ENCODE results near the gene RCBTB2.
A peak's percentile ranks its signal among the peaks of the same experiment; 100 is the strongest.

The RCBTB2 gene

DNA sequence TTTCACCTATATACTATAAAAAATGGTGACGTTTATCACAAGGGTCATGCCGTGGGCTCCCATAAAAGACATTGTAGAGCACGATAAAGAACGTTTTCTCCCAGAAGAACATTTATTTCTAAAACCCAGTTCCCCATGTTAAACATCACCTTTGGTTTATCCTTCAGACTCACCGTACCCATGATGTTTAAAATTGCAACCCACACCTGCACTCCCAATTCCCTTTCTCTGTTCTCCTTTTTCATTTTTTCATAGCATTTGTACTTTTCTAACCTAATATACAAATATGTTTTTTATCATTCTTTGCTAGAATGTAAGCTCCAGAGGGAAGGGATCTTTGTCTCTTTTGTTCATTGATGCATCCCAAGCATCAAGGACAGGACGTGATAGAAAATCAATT, 2.0 kb downstream of the RCBTB2 start:
- TF ChIP-seq, protein P1, sequence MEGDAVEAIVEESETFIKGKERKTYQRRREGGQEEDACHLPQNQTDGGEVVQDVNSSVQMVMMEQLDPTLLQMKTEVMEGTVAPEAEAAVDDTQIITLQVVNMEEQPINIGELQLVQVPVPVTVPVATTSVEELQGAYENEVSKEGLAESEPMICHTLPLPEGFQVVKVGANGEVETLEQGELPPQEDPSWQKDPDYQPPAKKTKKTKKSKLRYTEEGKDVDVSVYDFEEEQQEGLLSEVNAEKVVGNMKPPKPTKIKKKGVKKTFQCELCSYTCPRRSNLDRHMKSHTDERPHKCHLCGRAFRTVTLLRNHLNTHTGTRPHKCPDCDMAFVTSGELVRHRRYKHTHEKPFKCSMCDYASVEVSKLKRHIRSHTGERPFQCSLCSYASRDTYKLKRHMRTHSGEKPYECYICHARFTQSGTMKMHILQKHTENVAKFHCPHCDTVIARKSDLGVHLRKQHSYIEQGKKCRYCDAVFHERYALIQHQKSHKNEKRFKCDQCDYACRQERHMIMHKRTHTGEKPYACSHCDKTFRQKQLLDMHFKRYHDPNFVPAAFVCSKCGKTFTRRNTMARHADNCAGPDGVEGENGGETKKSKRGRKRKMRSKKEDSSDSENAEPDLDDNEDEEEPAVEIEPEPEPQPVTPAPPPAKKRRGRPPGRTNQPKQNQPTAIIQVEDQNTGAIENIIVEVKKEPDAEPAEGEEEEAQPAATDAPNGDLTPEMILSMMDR (IDR thresholded peaks at IDR 0.05; ENCODE audit: insufficient read depth, low read depth, low read length, missing control alignments), result no peak
- DNase-seq (ENCODE audit: low read depth), result peak; percentile 59
- peak overlapping the region; percentile 67 for H3K4me3 ChIP-seq (ENCODE audit: low read depth, low read length)

DNA sequence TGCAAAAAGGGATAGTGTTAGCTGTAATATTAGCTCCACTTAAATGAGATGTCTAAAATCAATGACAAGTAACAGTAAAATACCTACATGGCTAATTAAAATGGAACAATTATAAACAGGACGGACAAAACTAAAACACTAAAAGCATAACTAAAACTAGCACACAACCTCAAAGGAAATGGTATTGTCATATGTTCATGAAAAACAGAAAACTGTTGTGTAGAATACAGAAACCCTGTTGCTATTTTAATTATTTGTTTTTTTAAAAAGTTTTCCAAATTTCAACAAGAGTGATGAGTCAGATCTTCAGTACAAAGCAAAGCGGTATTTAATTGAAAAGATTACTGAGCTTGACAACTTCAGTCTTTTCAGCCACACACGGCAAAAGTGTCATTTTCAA, 4.2 kb downstream of the RCBTB2 start:
- DNase-seq (ENCODE audit: low read depth), result peak; percentile 58
- TF ChIP-seq, protein P1 (IDR thresholded peaks at IDR 0.05; ENCODE audit: insufficient read depth, low read depth, low read length, missing control alignments), result no peak
- H3K4me3 ChIP-seq (ENCODE audit: low read depth, low read length), result peak overlapping the region; percentile 24

DNA sequence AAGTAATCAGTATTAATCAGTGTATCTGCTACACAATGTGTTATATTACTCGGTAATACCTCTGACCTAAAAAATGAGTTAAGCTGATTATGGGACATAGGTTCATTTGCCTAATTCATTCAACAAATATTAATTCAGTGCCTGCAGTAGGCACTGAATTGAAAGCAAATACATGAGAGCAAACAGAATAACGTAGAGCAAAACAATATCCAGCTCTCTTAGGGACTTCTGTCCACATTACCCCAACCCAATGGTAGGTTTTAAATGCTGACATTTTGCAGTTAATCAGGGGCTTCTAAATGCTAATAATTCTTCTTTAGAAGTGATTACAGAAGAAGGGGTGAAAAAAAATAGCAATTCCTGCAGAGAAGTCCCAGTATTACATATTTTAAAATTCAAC, 4.9 kb downstream of the RCBTB2 start:
- H3K4me3 ChIP-seq (ENCODE audit: low read depth, low read length), result peak overlapping the region; percentile 24; the same call in 1 of the 2 replicates
- DNase-seq (ENCODE audit: low read depth), result no peak
- TF ChIP-seq, protein P1 (IDR thresholded peaks at IDR 0.05; ENCODE audit: insufficient read depth, low read depth, low read length, missing control alignments), result no peak

DNA sequence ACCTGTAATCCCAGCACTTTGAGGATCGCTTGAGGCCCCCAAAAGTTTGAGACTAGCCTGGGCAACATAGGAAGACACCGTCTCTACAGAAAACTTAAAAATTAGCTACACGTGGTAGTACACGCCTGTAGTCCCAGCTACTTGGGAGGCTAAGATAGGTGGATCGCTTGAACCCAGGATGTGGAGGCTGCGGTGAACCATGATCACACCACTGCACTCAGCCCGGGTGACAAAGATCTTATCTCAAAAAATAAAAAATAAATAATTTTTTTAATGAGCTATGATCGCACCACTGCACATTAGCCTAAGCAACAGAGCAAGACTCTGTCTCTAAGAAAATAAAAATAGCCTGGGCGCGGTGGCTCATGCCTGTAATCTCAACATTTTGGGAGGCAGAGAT, 6.6 kb downstream of the RCBTB2 start:
- TF ChIP-seq, protein P1 (IDR thresholded peaks at IDR 0.05; ENCODE audit: insufficient read depth, low read depth, low read length, missing control alignments), result no peak
- DNase-seq (ENCODE audit: low read depth), result no peak
- H3K4me3 ChIP-seq (ENCODE audit: low read depth, low read length), result no peak overlapping the region

DNA sequence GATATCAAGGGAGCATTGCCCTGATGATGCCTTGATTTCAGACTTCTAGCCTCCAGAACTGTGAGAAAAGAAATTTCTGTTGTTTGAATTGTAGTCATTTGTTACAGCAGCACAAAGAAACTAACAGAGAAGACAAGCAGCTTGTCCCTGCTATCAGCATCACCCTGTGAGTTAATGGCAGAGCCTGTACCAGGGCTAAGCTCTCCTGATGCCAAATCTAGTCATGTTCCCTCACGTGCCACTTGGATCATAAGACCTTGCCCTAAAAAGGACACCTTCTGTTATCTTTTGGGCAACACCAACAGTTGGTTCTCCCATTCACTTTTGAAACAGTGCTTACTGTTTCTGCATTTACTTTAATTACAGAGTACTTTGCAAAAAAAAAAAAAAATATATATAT, 14.8 kb downstream of the RCBTB2 start:
- no peak for DNase-seq (ENCODE audit: low read depth)
- H3K4me3 ChIP-seq (ENCODE audit: low read depth, low read length), result no peak overlapping the region
- TF ChIP-seq, protein P1 (IDR thresholded peaks at IDR 0.05; ENCODE audit: insufficient read depth, low read depth, low read length, missing control alignments), result no peak

- H3K4me3 ChIP-seq (ENCODE audit: low read depth, low read length), result no peak overlapping the region
- TF ChIP-seq, protein P1 (IDR thresholded peaks at IDR 0.05; ENCODE audit: insufficient read depth, low read depth, low read length, missing control alignments), result no peak
Observed at GRCh38 chr13:48515732-48516131, 17.1 kb downstream of the RCBTB2 start.

GRCh38 chr13:48514793-48515192, 18.1 kb downstream of the RCBTB2 start:
- TF ChIP-seq, protein P1 (IDR thresholded peaks at IDR 0.05; ENCODE audit: insufficient read depth, low read depth, low read length, missing control alignments), result no peak
- H3K4me3 ChIP-seq (ENCODE audit: low read depth, low read length), result no peak overlapping the region
- DNase-seq (ENCODE audit: low read depth), result no peak

More at GRCh38 chr13:48515732-48516131, 17.1 kb downstream of the RCBTB2 start:
- no peak for DNase-seq (ENCODE audit: low read depth)
